GM21367 (cell line): ENCODE results near the gene LDAF1.
"Not testable (repeated sequence)": the region's sequence is repeated elsewhere in the genome, so short reads cannot be mapped to it uniquely, and the experiment has no call there.

ENCODE experiments used
- ATAC-seq: cut with Tn5 transposase; IDR thresholded peaks from one replicate; pipeline ENCODE4 v1.9.1; 2021; ENCODE audit not compliant: unreplicated experiment

The LDAF1 gene

GRCh38 chr16:21161211-21161610, 2.7 kb downstream of the LDAF1 start:
- no peak for ATAC-seq

DNA sequence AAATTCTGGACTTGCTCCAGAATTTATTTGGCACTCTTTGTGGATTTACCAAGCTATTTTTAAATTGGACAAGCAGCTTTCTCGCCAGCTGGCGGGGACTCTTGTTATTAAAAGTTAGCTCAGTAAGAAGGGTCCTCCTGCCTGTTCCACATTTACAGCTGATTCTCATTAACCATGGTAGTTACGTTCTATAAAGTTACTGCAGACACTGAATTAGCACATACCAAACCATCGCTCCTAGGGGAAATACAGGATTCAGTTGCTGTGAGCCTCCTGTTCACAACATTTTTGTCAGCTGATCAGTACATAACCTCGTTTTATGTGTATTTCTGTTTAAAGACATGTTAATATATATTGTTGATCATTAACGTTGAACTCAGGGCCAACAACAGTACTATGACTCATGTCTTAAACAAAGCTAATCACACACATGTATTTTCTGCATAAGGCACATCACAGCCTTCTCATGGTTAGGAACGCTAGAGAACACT, 4.2 kb downstream of the LDAF1 start:
- ATAC-seq: no peak

- no peak for ATAC-seq
Observed at GRCh38 chr16:21163576-21163975, 5.1 kb downstream of the LDAF1 start.

- no peak for ATAC-seq
Observed at GRCh38 chr16:21164521-21165168, 6.2 kb downstream of the LDAF1 start.

- no peak for ATAC-seq
Observed at GRCh38 chr16:21166561-21166961, 8.1 kb downstream of the LDAF1 start.

DNA sequence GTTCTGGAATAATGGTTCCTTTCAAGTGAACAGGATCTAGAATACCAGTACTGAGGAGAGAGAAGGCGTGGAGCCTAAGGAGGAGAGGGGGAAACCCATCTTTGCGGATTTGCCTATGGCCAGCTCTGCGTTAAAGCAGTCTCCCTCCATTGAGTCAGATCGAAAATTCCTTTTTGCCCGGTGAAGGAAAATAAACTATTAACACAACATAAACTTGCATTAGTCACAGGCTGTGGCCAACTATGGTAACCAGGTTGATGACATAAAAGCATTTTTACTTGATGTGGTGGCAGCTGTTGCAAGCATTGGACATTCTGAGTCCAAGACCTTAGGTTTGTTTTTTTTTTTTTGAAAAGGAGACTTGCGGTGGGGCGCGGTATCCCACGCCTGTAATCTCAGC, 8.9 kb downstream of the LDAF1 start:
- no peak for ATAC-seq

DNA sequence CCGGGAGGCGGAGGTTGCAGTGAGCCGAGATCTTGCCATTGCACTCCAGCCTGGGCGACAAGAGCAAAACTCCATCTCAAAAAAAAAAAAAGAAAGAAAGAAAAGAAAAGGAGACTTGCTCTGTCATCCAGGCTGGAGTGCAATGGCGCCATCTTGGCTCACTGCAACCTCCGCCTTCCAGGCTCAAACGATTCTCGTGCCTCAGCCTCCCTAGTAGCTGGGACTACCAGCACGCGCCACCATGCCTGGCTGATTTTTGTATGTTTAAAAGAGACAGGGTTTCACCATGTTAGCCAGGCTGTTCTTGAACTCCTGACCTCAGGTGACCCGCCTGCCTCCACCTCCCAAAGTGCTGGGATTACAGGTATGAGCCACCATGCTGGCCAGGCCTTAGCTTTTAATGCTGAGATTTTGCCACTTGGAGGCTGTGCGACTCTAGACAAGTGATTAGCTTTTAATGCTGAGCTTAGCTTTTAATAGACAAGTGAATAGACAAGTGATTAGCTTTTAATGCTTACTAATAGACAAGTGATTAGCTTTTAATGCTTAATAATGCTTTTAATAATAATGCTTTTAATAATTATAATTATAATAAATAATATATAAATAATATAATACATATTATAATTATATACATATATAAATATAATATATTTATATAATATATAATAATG, 9.6 kb downstream of the LDAF1 start:
- no peak for ATAC-seq

DNA sequence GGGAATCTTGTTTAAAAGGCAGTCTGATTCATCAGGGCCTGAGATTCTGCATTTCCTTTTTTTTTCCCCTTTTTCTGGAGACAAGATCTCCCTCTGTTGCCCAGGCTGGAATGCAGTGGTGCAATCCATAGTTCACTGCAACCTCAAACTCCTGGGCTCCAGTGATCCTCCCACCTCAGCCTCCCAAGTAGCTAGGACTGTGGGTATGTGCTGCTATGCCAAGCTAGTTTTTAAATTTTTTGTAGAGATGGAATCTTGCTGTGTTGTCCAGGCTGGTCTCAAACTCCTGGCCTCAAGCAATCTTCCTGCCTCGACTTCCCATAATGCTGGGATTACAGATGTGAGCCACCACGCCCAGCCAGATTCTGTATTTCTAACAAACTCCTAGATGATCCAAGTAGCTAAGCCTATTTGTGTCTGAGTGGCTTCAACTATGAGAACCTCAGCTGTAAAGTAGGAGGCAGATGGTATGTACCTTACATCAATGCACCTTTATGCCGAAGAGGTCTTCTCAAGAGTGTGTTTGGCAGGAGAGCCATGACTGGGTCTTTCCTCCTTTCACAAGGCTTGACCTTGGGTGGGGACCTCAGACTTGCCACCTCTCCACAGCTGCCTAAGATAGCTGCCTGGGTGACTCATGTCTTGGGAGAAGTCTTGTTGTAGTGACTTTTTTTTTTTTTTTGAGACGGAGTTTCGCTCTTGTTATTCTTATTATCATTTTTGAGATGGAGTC, 10.9 kb downstream of the LDAF1 start:
- ATAC-seq: no peak

DNA sequence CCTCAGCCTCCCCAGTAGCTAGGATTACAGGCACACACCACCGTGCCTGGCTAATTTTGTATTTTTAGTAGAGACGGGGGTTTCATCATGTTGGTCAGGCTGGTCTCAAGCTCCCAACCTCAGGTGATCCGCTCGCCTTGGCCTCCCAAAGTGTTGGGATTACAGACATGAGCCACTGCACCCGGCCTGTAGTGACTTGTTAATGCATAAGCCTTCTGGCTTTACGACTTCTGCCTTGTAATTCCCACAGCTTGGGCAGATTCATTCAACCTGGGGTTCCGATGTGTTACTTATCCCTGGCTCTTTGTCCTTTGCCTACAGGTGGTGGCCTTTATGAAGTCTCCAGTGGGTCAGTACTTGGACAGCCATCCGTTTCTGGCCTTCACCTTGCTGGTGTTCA, 11.6 kb downstream of the LDAF1 start:
- ATAC-seq: not testable (repeated sequence)

GRCh38 chr16:21172650-21173049, 14.2 kb downstream of the LDAF1 start:
- ATAC-seq: no peak

DNA sequence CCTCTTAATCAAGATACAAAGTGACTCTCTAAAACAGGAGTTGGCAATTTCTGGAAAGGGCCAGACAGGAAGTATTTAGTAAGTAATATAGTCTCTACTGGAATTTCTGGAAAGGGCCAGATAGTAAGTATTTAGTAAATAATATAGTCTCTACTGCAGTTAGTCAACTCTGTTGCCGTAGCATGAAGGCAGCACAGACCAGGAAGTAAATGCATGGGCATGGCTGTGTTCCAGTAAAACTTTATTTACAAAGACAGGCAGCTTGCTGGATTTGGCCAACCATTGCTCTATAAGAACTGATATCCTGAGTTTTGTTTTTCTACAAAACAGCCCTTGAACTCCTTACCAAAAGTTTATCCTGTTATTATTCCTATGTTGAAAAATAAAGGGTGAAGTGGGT, 16.9 kb downstream of the LDAF1 start:
- ATAC-seq: no peak

DNA sequence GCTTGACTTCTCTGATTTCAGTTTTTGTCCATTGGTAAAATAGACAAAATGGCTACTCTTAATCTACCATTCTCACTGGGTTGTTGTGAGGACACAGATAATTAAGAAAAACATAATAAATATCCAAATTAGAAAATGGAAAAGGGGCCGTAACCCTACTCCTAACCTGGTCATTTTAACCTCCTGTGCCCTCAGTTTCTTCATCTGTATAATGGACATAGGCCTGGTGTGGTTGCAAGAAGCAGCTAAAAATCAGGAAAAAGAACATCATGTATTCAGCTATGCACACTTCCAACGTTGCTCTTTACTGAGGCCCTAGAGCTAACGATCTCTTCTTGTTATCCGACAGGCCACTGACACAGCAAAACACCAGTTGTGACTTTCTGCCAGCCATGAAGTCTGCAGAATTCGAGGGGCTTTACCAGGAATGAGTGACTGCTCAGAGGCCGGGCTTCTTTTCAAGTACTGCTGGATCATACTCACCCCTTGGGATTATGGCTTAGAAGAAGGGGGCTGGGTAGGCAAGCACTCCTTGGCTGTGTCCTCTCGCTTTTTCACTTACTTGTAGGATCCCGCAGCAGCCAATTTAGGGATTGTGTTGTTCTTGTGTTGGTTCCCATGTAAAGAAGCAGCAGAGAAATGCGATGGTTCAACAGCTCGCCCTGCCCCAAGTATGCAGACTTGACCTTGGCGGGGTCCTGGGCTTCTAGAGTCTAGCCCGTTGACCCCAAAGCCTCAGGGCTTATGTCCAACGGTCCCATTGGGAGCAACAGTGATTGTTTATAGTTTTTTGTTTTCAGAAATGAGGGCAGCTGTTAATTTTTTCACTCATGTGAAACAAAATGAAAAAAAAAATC, 20.9 kb downstream of the LDAF1 start:
- ATAC-seq: no peak

DNA sequence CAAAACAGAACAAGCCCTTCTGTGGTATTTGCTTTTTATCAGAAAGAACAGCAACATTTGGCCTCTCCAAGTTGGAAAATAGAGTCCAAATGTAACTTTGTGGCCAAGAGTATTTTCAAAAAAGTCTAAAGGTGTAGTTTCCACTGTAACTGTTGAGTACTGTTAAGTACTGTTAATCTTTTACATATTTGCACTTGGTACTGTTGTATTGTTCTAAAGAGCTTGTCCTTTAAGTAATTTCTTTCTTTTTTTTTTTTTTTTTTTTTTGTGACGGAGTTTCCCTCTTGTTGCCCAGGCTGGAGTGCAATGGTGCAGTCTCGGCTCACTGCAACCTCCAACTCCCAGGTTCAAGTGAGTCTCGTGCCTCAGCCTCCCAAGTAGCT, 21.5 kb downstream of the LDAF1 start:
- no peak for ATAC-seq

DNA sequence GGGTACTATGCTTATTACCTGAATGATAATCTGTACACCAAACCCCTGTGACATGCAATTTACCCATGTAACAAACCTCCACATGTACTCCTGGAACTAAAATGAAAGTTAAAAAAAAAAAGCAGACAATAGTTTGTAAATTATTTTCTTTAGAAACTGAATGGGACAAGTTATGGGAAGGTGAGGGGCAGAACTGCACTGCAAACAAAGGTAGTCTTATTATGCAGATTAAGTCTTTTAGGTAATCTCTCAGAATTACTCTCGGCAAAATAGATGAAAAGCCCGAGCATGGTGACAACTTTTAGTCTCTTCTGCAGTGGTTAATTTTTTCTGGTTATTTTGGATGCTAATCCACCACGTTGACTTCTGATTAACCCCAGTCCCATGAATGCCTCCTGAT, 25.5 kb downstream of the LDAF1 start:
- ATAC-seq: no peak

- ATAC-seq: no peak
Observed at GRCh38 chr16:21184834-21185233, 26.4 kb downstream of the LDAF1 start.

DNA sequence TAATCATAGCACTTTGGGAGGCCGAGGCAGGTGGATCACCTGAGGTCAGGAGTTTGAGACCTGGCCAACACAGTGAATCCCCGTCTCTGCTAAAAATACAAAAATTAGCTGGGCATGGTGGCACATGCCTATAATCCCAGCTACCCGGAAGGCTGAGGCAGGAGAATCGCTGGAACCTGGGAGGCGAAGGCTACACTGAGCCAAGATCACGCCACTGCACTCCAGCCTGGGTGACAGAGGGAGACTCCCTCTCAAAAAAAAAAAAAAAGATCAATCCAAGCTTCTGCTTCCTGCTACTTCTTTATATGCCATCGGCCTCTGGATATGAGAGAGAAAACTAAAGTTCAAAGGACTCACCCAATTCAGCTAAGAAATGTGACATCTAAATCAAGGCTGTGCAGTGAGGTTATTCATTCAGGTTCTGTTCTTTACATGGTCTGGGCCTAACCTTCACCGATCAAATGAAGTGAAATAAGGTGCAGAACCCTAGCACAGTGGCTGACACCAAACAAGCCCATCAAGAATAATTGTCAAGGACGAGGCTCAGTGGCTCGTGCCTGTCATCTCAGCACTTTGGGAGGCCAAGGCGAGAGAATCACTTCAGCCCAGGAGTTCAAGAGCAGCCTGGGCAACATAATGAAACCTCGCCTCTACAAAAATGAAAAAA, 27.3 kb downstream of the LDAF1 start:
- ATAC-seq: no peak

GRCh38 chr16:21186326-21186691, 27.8 kb downstream of the LDAF1 start:
- ATAC-seq: no peak

- no peak for ATAC-seq
Observed at GRCh38 chr16:21189311-21189710, 30.8 kb downstream of the LDAF1 start.

DNA sequence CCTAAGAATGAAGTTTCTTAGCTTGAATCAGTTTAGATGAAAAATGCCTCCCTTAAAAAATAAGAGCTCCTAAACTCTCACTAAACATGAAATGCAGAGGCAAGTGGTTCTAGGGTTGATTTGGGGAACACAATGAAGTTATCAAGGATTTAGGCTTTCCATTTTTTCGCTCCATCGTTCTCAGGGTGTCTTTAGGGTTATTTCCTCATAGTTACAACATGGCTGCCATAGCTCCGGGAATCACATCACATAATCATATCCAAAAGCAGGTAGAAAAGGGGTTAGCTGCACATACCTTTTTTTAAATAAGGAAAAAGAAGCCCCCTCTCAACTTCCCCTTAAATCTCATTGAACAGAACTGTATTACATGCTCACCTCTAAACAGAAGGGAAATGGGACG, 31.5 kb downstream of the LDAF1 start:
- no peak for ATAC-seq

GRCh38 chr16:21190599-21190998, 32.1 kb downstream of the LDAF1 start:
- ATAC-seq: no peak

DNA sequence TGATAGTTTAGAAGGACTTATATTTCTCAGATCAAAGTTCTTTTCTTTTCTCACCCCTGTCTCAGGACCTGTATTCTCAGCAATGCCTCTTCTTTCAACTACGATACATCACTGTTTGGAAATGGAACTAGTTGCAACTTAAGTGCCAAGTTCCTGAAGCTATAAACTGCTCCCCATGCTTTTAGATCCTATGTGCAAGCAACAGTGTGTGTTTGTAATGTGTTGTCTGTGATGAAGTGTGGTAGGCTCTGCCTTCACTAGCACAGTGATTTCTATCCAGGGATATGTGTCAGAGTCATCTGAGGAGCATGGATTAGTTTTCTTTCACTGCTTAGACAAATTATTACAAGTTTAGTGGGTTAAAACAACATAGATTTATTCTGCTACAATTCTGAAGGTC, 34.5 kb downstream of the LDAF1 start:
- no peak for ATAC-seq
